SK-N-MC (cell line): ENCODE data around the gene CACNB3.

Experiments used
- EZH2 ChIP-seq: fragments of 200-600 bp; sonication (generic); IDR thresholded peaks from one replicate; pipeline ENCODE4 v1.6.1; 2017; ENCODE audit warnings: antibody characterized with exemption
- FOXP2 ChIP-seq: optimal IDR thresholded peaks from 2 replicates; pipeline ENCODE3; 2011; ENCODE audit warnings: mild to moderate bottlenecking, moderate library complexity; ENCODE audit not compliant: insufficient read depth; ENCODE audit errors: extremely low read length, control extremely low read depth
- POLR2AphosphoS5 ChIP-seq: IDR thresholded peaks from 2 replicates; pipeline ENCODE4 v1.6.1; 2012; ENCODE audit warnings: mild to moderate bottlenecking, low read depth, low read length, borderline replicate concordance

GRCh38 chr12:48782457-48783395 lies 35.6 kb upstream of the CACNB3 start:
- TF ChIP-seq POLR2AphosphoS5 (no peak), EZH2 (no peak), FOXP2 (no peak)
